GM12873 (cell line): ENCODE data around the gene MGAT4C.

Experiments used
- TF ChIP-seq, protein P1 (sequence below): IDR thresholded peaks from 2 replicates; pipeline ENCODE4 v1.5.1; 2012; ENCODE audit warnings: low read depth, mild to moderate bottlenecking, moderate library complexity, low read length, control low read depth; ENCODE audit not compliant: insufficient read depth; ENCODE audit errors: missing control alignments

MGAT4C gene

DNA sequence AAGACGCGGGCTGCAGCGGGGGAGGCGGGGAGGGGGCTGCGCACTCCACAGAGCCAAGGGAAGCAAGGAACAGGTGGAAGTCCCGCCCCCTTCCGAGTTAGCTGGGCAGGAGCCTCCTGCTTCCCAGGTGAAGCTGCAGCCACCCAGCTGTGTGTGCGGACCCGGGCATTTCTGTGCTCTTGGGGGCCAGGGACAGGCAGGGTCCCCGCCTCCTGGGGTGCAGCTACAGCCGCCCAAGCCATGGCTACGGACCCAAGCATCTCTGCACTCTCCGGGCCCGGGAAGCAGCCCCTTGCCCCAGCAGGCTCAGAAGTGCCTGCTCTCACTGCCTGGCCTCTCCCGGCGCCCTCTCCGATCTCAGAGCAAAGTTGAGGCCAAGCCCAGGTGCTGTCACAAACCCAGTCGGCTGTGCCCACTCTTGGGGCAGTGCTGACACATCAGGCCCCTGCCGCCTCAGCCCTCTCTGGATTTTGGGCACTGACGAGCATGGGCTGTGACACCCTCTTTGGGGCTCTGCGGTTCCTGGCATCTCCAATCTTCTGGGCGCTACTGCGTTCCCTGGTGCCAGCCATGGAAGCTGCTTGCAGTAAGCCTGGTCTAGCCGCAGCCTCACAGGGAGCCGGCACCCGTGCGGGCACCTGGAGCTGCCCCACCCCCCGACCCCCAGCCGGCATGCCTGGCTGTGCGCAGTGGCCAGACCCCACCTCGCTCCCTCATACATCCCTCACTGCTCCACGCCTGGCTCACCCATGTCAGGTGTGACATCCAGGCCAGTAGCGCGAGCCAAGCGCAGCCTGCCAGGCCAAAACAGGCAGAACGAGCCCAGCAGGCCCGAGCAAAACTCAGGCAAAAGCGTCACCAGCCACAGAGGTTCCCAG is 8.5 kb upstream of the MGAT4C start:
- TF ChIP-seq, protein P1, sequence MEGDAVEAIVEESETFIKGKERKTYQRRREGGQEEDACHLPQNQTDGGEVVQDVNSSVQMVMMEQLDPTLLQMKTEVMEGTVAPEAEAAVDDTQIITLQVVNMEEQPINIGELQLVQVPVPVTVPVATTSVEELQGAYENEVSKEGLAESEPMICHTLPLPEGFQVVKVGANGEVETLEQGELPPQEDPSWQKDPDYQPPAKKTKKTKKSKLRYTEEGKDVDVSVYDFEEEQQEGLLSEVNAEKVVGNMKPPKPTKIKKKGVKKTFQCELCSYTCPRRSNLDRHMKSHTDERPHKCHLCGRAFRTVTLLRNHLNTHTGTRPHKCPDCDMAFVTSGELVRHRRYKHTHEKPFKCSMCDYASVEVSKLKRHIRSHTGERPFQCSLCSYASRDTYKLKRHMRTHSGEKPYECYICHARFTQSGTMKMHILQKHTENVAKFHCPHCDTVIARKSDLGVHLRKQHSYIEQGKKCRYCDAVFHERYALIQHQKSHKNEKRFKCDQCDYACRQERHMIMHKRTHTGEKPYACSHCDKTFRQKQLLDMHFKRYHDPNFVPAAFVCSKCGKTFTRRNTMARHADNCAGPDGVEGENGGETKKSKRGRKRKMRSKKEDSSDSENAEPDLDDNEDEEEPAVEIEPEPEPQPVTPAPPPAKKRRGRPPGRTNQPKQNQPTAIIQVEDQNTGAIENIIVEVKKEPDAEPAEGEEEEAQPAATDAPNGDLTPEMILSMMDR = no peak

DNA sequence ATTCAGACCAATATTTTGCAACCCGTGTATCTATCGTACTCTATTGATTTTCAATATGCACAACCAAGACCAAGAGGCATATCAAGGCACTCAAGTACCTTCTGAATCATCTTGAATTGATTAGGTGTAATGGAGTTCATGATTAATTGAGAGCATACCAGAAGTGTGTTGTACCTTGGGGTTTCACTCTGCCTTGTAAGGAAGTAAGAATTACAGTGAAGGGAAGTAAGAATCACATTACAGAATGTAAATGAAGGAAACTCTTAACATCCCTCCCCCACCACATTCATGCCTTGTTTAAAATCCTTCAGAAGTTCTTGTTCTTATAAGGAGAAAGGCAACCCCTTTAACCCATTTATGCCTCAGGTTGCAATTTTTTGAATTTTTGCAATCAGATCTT is 5.4 kb upstream of the MGAT4C start:
- TF ChIP-seq, protein P1 = no peak

DNA sequence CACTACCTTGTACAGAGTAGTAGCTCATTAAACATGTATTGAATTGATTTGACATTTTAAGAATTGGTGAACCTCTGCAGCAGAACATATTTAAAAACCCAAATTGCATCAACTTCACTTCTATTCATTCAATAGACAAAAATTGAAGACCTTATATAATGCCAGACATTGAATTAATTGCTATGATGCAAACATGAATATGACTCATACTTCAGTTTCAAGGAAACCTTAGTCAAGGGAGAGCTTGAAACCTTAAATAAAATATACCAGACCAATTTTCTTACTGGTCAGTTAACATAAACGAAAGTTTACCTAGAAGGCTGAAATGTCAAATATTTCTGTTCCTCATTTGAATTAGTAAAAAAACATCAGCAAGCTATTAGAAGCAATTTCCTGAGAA is 5.0 kb upstream of the MGAT4C start:
- TF ChIP-seq, protein P1 = no peak

DNA sequence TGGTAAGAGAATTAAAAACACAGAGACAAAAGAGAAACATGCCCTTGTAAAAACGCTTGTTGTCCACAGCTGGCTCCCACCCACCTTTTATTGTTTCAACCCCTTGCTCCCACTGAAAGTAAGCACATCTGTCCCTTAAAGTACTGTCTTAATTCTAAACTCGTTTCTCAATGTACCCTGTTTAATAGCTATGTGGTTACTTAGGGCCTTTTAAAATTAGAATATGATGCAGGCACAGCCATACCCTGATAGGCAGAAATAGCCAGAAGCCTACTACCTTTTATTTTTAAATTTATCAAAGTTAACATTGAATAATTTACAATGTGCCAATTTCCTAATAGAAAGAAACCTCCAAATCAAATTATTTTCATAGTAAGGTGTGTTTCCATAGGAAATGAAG is 4.0 kb upstream of the MGAT4C start:
- TF ChIP-seq, protein P1 = no peak

DNA sequence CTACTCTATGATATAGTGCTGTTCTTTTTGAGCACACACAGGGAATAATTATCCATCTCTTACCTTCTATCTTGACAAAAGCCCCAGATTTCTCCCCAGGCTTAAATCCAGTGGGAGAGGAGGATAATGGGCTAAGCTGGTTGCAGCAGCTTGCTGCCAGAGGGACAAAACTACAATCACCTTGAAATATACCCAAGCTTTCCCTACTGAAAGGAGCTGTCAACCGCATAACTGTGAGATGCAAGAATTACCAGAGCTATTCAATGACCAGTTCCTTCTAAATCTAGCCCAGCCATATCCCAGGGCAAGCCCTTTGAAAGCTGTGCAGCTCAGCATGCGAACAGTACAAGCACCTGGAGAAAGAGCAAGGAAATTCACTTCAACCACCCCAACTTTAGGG is 943 bp upstream of the MGAT4C start:
- TF ChIP-seq, protein P1 = no peak

DNA sequence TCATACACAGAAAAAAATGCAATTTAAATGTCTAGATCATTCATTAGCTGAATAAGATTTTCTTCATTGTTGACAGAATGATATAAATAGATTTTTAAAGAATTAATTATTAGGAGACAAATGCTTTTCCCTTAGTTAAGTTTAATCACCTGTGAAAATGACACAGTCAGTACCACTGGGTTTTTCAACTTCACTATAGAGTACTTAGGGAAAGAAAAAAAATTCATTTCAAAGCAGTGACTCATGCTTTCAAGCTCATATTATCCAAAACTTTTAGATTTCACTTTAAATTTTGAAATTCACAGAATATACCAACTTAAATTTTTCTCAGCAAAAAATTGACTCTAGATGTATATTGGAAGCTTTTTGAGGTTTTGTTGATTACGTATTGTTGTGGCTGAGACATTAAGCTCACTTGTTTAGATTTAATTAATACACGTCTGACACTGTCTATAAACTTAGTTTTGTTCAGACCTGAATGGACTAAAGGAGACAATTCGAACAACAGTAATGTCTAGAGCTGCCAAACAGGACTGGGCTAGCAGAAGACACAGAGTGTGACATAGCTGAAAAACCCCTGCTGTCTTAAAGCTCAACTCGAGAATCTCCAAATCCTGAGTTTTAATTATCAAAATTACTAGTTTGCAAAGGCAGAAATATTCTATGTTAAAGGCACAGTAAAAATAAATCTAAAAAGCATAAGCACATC is 1.6 kb downstream of the MGAT4C start:
- TF ChIP-seq, protein P1 = no peak

DNA sequence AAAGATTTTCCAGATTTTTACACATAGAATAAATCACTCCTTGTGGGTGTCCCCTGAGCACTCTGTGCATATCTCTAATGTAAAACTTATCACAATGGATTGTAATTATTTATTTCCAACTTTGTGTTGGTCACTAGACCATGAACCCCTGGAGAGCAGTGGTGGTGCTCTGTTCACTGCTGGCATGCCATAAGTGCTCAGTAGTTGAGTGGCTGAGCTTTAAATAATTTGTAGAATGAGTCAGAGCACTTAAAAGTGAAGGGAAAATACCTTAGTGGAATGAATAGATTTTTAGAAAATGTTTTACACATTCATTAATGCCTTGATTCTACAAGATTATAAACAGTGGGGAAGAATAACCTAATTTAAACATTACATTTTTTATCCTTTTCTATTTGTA is 6.3 kb downstream of the MGAT4C start:
- TF ChIP-seq, protein P1 = no peak
